HL-60 (cell line): ENCODE results near the gene HELB.

Experiments used
- DNase-seq, 2 experiments: peaks; one replicate each; pipeline ENCODE4 v3.0.0-alpha.2; 2010 to 2020; ENCODE audit warnings: low read depth in 1 of 2, low spot score in 1 of 2
- H3K27ac ChIP-seq: fragments of 250-450 bp; sonication (Bioruptor Pico); replicated peaks from 2 replicates; pipeline ENCODE4 v1.5.1; 2020; ENCODE audit warnings: mild to moderate bottlenecking, moderate library complexity
- H3K27me3 ChIP-seq: fragments of 250-450 bp; sonication (Bioruptor Pico); 2 replicates; pipeline ENCODE4 v1.5.1; 2021; ENCODE audit warnings: mild to moderate bottlenecking, moderate library complexity; ENCODE audit not compliant: insufficient read depth, poor library complexity, severe bottlenecking
- H3K4me3 ChIP-seq: replicated peaks from 2 replicates; pipeline ENCODE4 v1.5.1; 2011; ENCODE audit warnings: mild to moderate bottlenecking, control low read depth, low read length; ENCODE audit not compliant: insufficient read depth
- CTCF ChIP-seq: IDR thresholded peaks from one replicate; pipeline ENCODE4 v1.5.1; 2011; ENCODE audit warnings: low read length, control low read depth, inconsistent platforms; ENCODE audit not compliant: insufficient read depth
- GABPA ChIP-seq: IDR thresholded peaks from 2 replicates; pipeline ENCODE4 v1.6.1; 2012; ENCODE audit warnings: low read depth
- POLR2AphosphoS5 ChIP-seq: IDR thresholded peaks from 2 replicates; pipeline ENCODE4 v1.6.1; 2012; ENCODE audit warnings: low read depth
- REST ChIP-seq: IDR thresholded peaks from 2 replicates; pipeline ENCODE4 v1.6.1; 2012; ENCODE audit warnings: low read depth; ENCODE audit not compliant: insufficient replicate concordance
- SPI1 ChIP-seq: IDR thresholded peaks from 2 replicates; pipeline ENCODE4 v1.6.1; 2012; ENCODE audit warnings: low read depth, mild to moderate bottlenecking, borderline replicate concordance

The HELB gene

DNA sequence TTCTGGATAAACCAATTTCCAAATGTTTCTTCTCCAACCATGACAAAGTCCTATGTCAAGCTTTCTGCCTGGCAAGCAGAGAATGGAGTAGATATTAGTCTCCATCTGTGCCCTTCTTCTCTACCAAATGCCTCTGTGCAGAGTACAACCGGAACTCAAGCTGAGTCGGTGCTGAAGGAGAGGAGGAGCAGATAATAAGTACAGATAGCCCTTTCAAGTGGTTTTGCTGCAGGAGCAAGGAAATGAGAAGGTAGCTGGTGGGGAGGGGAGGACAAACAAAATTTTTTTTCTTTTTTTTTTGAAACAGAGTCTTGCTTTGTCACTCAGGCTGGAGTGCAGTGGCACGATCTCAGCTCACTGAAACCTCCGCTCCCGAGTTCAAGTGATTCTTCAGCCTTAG is 14.2 kb upstream of the HELB start:
- no peak overlapping the region for H3K4me3 ChIP-seq
- TF ChIP-seq SPI1 (no peak), REST (no peak), POLR2AphosphoS5 (no peak), CTCF (no peak), GABPA (no peak)
- no peak for DNase-seq
- H3K27ac ChIP-seq, result no peak overlapping the region
- H3K27me3 ChIP-seq, result no peaks in the 10 kb centered on the region

- Histone ChIP-seq H3K27me3 (no peaks in the 10 kb centered on the region), H3K27ac (no peak overlapping the region), H3K4me3 (no peak overlapping the region)
- no peak for DNase-seq
- no peak for TF ChIP-seq REST
- TF ChIP-seq SPI1, result no peak
- no peak for TF ChIP-seq GABPA
- TF ChIP-seq CTCF, result no peak
- TF ChIP-seq POLR2AphosphoS5, result no peak
Measured at GRCh38 chr12:66289485-66289884, 12.8 kb upstream of the HELB start.

DNA sequence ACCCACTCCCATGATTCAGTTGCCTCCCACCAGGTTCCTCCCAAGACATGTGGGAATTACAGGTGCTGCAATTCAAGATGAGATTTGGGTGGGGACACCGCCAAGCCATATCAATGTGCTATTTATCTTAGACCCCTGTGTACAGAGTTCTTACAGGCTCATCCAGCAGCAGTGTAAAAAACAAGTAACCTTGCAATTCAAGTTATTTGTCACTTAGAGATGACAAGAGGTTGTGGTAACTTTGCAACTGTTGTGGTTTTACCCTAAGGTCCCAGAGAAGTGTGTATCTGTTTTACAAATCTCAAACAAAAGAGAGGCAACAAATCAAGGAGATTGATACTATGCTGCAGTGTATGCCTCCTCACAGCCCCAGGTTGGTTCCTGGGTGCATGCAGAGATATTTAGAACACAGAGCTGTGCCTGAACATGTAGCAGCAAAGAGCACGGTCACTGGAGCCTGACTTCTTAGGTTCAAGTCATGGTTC is 11.5 kb upstream of the HELB start:
- DNase-seq, result no peak
- no peak for TF ChIP-seq POLR2AphosphoS5
- no peak for TF ChIP-seq GABPA
- TF ChIP-seq CTCF, result no peak
- no peak for TF ChIP-seq REST
- TF ChIP-seq SPI1, result no peak
- H3K4me3 ChIP-seq, result no peak overlapping the region
- no peaks in the 10 kb centered on the region for H3K27me3 ChIP-seq
- no peak overlapping the region for H3K27ac ChIP-seq
